GM12874 (cell line): ENCODE data around the gene RSRC1.

Experiments used
- TF ChIP-seq, protein P1 (sequence below): IDR thresholded peaks from 2 replicates; pipeline ENCODE4 v1.5.1; 2011; ENCODE audit warnings: low read depth, mild to moderate bottlenecking, control low read depth, low read length, moderate library complexity; ENCODE audit not compliant: insufficient read depth

RSRC1 gene

GRCh38 chr3:158097081-158097592 is 12.8 kb upstream of the RSRC1 start:
- TF ChIP-seq, protein P1, sequence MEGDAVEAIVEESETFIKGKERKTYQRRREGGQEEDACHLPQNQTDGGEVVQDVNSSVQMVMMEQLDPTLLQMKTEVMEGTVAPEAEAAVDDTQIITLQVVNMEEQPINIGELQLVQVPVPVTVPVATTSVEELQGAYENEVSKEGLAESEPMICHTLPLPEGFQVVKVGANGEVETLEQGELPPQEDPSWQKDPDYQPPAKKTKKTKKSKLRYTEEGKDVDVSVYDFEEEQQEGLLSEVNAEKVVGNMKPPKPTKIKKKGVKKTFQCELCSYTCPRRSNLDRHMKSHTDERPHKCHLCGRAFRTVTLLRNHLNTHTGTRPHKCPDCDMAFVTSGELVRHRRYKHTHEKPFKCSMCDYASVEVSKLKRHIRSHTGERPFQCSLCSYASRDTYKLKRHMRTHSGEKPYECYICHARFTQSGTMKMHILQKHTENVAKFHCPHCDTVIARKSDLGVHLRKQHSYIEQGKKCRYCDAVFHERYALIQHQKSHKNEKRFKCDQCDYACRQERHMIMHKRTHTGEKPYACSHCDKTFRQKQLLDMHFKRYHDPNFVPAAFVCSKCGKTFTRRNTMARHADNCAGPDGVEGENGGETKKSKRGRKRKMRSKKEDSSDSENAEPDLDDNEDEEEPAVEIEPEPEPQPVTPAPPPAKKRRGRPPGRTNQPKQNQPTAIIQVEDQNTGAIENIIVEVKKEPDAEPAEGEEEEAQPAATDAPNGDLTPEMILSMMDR, result no peak

GRCh38 chr3:158097593-158098308 is 12.1 kb upstream of the RSRC1 start:
- TF ChIP-seq, protein P1, result no peak

DNA sequence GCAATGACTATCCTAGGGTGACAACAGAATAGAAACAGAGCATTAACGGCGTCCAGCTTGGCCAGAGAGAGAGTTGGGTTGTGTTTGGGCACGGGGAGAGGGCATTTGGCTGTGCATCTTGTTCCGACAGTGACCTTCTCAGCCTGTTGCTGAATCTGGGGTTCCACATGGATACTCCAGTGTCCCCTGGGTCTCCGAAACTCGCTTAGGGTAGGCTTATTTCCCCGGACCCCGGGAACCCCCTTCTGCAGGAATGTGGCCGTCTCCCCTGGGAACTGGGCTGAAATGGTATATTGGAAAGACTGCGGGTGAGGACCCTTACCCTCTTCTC is 11.6 kb upstream of the RSRC1 start:
- TF ChIP-seq, protein P1, result no peak

- TF ChIP-seq, protein P1, result no peak
These were observed 11.0 kb upstream of the RSRC1 start for GRCh38 chr3:158098834-158099424.

DNA sequence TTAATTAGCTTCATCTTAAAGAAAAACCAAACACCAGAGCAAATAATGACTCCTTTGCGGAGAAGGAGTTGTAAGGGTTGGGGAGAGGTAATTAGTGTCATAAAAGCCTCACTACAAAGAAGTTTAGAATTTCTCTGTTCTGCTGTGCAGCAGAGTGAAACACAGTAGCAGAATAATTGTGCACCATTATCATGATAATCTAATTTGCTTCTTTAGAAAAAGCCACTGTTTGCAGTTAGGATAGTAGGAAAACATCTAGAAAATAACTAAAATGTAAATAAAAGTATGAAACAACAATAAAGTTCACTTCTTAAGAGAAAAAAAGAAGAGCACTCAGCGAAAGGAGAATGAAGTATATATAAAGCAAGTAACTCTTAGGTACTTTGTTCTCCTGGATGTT is 9.2 kb upstream of the RSRC1 start:
- TF ChIP-seq, protein P1, result no peak

DNA sequence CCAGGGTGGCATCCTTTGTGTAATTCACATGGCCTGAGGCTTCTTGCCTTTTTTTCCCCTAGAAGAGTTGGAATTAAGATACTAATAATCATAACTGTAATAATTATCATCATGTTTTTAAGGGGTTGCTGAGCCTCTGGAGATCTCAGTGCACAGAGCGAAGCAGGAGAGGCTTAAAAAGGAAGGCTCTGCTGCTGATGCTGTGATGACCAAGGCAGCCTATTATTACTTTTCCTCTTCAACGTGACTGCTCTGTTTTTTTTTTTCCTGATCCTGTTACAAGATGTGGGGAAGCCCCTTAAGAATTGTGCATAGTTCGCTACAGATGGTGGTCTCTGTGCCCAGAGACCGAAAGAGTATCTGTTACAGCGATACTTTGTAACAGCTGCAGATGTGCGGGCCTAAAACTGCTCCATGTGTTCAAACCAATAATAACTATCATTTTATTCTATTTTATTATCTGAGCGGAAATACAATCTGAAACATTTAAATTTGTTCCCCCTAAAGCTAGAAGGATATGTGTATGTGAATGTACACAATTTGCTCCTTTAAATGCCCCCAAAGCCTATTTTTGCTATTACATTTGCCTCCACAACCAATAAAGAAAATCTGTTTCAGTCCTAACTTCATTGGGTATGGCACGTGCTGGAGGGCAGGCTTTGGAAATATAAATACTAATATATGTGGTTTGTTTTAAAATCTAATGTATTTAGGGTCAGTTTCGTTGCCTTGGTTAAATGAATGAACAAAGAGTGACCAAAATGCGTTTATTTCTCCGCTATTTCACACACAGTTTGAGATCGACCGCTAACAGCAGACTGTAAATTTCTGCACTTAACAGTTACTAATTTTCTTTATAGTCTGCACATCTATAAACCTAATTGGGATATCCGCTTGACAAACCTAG is 8.3 kb upstream of the RSRC1 start:
- TF ChIP-seq, protein P1, result no peak

DNA sequence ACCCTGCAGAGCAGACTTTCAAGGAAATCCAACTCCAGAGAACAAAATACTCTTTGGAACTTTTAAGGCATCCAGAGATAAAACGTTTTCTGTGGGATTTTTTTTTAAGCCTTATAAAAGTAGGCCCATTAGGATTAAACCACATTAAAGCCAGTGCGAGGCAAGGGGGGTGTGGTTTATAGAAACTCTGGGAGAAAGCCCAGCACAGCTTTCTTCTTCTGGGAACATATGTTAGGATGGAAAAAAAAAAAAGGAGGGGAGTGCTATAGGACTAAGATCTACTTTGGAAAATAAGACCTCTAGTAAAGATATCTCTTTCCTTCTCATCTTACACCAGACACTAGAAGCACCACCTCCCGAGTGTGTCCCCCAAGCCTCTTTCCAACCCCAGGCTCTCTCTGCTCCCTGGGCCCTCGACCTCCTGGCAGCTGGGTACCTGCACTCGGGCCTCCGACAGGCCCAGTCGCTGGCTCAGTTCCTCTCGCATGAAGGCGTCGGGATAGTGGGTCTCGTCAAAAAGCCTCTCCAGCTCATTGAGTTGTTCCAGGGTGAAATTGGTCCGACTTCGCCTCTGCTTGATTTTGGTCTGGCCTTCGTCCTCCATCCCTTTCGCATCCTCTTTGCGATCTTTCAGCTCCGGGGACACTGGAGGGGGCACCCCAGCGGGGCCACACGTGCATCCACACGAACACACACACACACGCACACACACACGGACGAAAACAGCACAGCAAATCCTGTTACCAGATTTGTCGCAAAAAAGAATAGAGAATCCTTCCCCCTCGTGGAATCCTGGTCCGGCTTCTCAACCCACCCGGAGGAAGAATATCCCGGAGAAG is 7.4 kb upstream of the RSRC1 start:
- TF ChIP-seq, protein P1, result no peak
